Natural killer cell (primary cell): ENCODE measurements around the gene LSM5. TPM values are rescaled to one million over a fixed set of nuclear protein-coding genes. Genes with fewer than 3 reads are reported as not detected.

Experiments
- ATAC-seq, 3 donors: fragments of 150-1000 bp in 2 of 3; fragments of 200-7000 bp in 1 of 3; cut with Tn5 transposase; 1 replicate in 1 of 3; 2 replicates in 2 of 3; pipeline ENCODE4 v1.10.0; 2021; ENCODE audit warnings: mild to moderate bottlenecking in 2 of 3, moderate library complexity in 2 of 3
- DNase-seq, 2 donors: peaks; one replicate each; pipeline versions ENCODE4 v3.0.0 to v3.0.0-alpha.2; 2013 to 2021; ENCODE audit warnings: mixed read lengths in 1 of 2
- H3K27ac ChIP-seq: one replicate; pipeline ENCODE4 v1.5.1; 2013; ENCODE audit warnings: mild to moderate bottlenecking, low read length
- H3K27me3 ChIP-seq: one replicate; pipeline ENCODE4 v1.6.1; 2013; ENCODE audit warnings: low read length; ENCODE audit not compliant: control insufficient read depth, insufficient read depth
- H3K36me3 ChIP-seq: one replicate; pipeline ENCODE4 v1.6.1; 2013; ENCODE audit warnings: low read length; ENCODE audit not compliant: control insufficient read depth, insufficient read depth
- H3K4me1 ChIP-seq: one replicate; pipeline ENCODE4 v1.6.1; 2013; ENCODE audit warnings: low read length; ENCODE audit not compliant: control insufficient read depth, insufficient read depth
- H3K4me3 ChIP-seq: one replicate; pipeline ENCODE4 v1.5.1; 2013; ENCODE audit warnings: low read length
- H3K9me3 ChIP-seq: one replicate; pipeline ENCODE4 v1.6.1; 2013; ENCODE audit warnings: low read length; ENCODE audit not compliant: control insufficient read depth, insufficient read depth
- H3K27ac Mint-ChIP-seq, 2 donors: one replicate each; pipeline ENCODE4 v1.8.0; 2022; ENCODE audit warnings: mild to moderate bottlenecking in 2 of 2, mixed read lengths in 2 of 2, moderate library complexity in 1 of 2
- H3K27me3 Mint-ChIP-seq, 2 donors: one replicate each; pipeline ENCODE4 v1.8.0; 2022; ENCODE audit warnings: low read depth in 2 of 2, mixed read lengths in 2 of 2
- H3K36me3 Mint-ChIP-seq: one replicate; pipeline ENCODE4 v1.8.0; 2022; ENCODE audit warnings: mixed read lengths
- H3K4me1 Mint-ChIP-seq, 2 donors: one replicate each; pipeline ENCODE4 v1.8.0; 2022; ENCODE audit warnings: mixed read lengths in 2 of 2
- H3K4me3 Mint-ChIP-seq: one replicate; pipeline ENCODE4 v1.8.0; 2022; ENCODE audit warnings: mild to moderate bottlenecking, moderate library complexity, mixed read lengths
- H3K9me3 Mint-ChIP-seq, 2 donors: one replicate each; pipeline ENCODE4 v1.8.0; 2022; ENCODE audit warnings: mixed read lengths in 2 of 2
- CTCF ChIP-seq: fragments of 200-600 bp; IDR thresholded peaks from one replicate; pipeline ENCODE4 v1.8.0; 2022; ENCODE audit warnings: antibody characterized with exemption
- WGBS: methylation state at CpG from one replicate; pipeline ENCODE4 v1.1.7; 2013; ENCODE audit warnings: missing lambda C conversion rate; ENCODE audit not compliant: insufficient coverage; 5-methylcytosine and 5-hydroxymethylcytosine counted together
- intact Hi-C: fragments of 100-400 bp; cut with micrococcal nuclease; formaldehyde crosslinking; loops from one replicate; pipeline ENCODE4 v1.14.2; 2022
- total RNA-seq, 4 donors: library from RNA; stranded (reverse); fragments of 120-200 nt in 1 of 4; gene quantifications; one replicate each; pipeline versions ENCODE4 v1.2.3 to v1.2.4, GENCODE V29; 2013 to 2022

LSM5 gene
- total RNA-seq, 3 donors from 2014 or later (not counting 1 experiment from before 2014, with no cell fraction given): 16.0 to 21.2 (median 21.1) TPM

GRCh38 chr7:32506266-32507054 lies 16.3 kb upstream of the LSM5 start:
- H3K36me3 ChIP-seq: peaks cover 3% of the 10 kb centered on the region
- no peaks in the 10 kb centered on the region for H3K36me3 Mint-ChIP-seq
- WGBS: 68% methylated on average over 4 of the region's 5 CpGs
- DNase-seq (no peak), ATAC-seq (no peak)
- no peaks in the 10 kb centered on the region for H3K27me3 Mint-ChIP-seq
- H3K27ac Mint-ChIP-seq: peak overlapping the region; percentile 34 to 46
- no peak for TF ChIP-seq CTCF
- H3K4me3 Mint-ChIP-seq: no peak overlapping the region
- no peak overlapping the region for H3K4me3 ChIP-seq
- H3K9me3 ChIP-seq: no peaks in the 10 kb centered on the region
- H3K27me3 ChIP-seq: no peaks in the 10 kb centered on the region
- no peaks in the 10 kb centered on the region for H3K9me3 Mint-ChIP-seq
- intact Hi-C loops: no loop called here
- peaks cover 53 to 58% of the 10 kb centered on the region in 2 donors for H3K4me1 Mint-ChIP-seq
- H3K4me1 ChIP-seq: peaks cover 10% of the 10 kb centered on the region
- H3K27ac ChIP-seq: no peak overlapping the region

GRCh38 chr7:32502728-32503127 lies 12.5 kb upstream of the LSM5 start:
- ATAC-seq (peak in 1 of 3 donors; percentile 21), DNase-seq (no peak)
- Mint-ChIP-seq H3K4me3 (peak overlapping the region; percentile 17), H3K9me3 (no peaks in the 10 kb centered on the region), H3K27ac (peak overlapping the region; percentile 62 to 79), H3K27me3 (no peaks in the 10 kb centered on the region), H3K36me3 (no peaks in the 10 kb centered on the region), H3K4me1 (peaks cover 44 to 47% of the 10 kb centered on the region in 2 donors)
- Histone ChIP-seq H3K36me3 (no peaks in the 10 kb centered on the region), H3K27me3 (no peaks in the 10 kb centered on the region), H3K4me3 (no peak overlapping the region), H3K27ac (no peak overlapping the region), H3K9me3 (no peaks in the 10 kb centered on the region), H3K4me1 (peaks cover 9% of the 10 kb centered on the region)
- TF ChIP-seq CTCF: no peak
- 89% methylated on average over 2 of the region's 4 CpGs for WGBS
- intact Hi-C loops: no loop called here

GRCh38 chr7:32501522-32501921 lies 11.3 kb upstream of the LSM5 start:
- DNase-seq (no peak), ATAC-seq (no peak)
- Mint-ChIP-seq H3K4me1 (peaks cover 39 to 49% of the 10 kb centered on the region in 2 donors), H3K27ac (peak overlapping the region; percentile 71 to 74), H3K36me3 (no peaks in the 10 kb centered on the region), H3K27me3 (no peaks in the 10 kb centered on the region), H3K4me3 (no peak overlapping the region), H3K9me3 (no peaks in the 10 kb centered on the region)
- 100% methylated on average over 1 of the region's 1 CpG for WGBS
- H3K27ac ChIP-seq: no peak overlapping the region
- H3K27me3 ChIP-seq: no peaks in the 10 kb centered on the region
- no peaks in the 10 kb centered on the region for H3K9me3 ChIP-seq
- H3K4me3 ChIP-seq: no peak overlapping the region
- no peaks in the 10 kb centered on the region for H3K36me3 ChIP-seq
- H3K4me1 ChIP-seq: peaks cover 15% of the 10 kb centered on the region
- no peak for TF ChIP-seq CTCF
- intact Hi-C loops: no loop called here
